Suprapubic skin (tissue), 4 donors: ENCODE results near the gene HYLS1. TPM values are rescaled to one million over a fixed set of nuclear protein-coding genes. Genes with fewer than 3 reads are reported as not detected.
A peak's percentile ranks its signal among the peaks of the same experiment; 100 is the strongest.

Source experiments
- DNase-seq, 2 donors: peaks; one replicate each; pipeline ENCODE4 v3.0.0-alpha.2; 2019; ENCODE audit warnings: low spot score in 2 of 2
- H3K27ac ChIP-seq: fragments of 200-600 bp; sonication (generic); one replicate; pipeline ENCODE4 v1.5.1; 2019
- H3K27me3 ChIP-seq: fragments of 200-600 bp; sonication (generic); one replicate; pipeline ENCODE4 v1.5.1; 2019
- H3K36me3 ChIP-seq: fragments of 200-600 bp; sonication (generic); one replicate; pipeline ENCODE4 v1.5.1; 2019
- H3K4me1 ChIP-seq: fragments of 200-600 bp; sonication (generic); one replicate; pipeline ENCODE4 v1.5.1; 2019
- H3K4me3 ChIP-seq: fragments of 200-600 bp; sonication (generic); one replicate; pipeline ENCODE4 v1.5.1; 2019; ENCODE audit warnings: mild to moderate bottlenecking
- H3K9me3 ChIP-seq: fragments of 200-600 bp; sonication (generic); one replicate; pipeline ENCODE4 v1.5.1; 2019
- CTCF ChIP-seq, 2 donors: fragments of 200-600 bp in 1 of 2; fragments of 450-650 bp in 1 of 2; sonication (generic) in 1 of 2; IDR thresholded peaks; one replicate each; pipeline ENCODE4 v1.5.1; 2016 to 2019; ENCODE audit warnings: antibody characterized with exemption in 2 of 2, mild to moderate bottlenecking in 1 of 2, moderate library complexity in 1 of 2
- EP300 ChIP-seq: sonication (generic); formaldehyde crosslinking; IDR thresholded peaks from one replicate; pipeline ENCODE4 v1.6.1; 2017; ENCODE audit warnings: antibody characterized with exemption
- POLR2A ChIP-seq, 2 donors: fragments of 450-650 bp; IDR thresholded peaks; one replicate each; pipeline ENCODE4 v1.6.1; 2017; ENCODE audit warnings: antibody characterized with exemption in 2 of 2, mild to moderate bottlenecking in 2 of 2, moderate library complexity in 2 of 2
- POLR2AphosphoS5 ChIP-seq, 3 donors: sonication (generic); formaldehyde crosslinking; IDR thresholded peaks; one replicate each; pipeline ENCODE4 v1.6.1; 2017; ENCODE audit warnings: antibody characterized with exemption in 3 of 3
- WGBS: methylation state at CpG from one replicate; pipeline ENCODE4 v1.1.5; 2018; 5-methylcytosine and 5-hydroxymethylcytosine counted together
- total RNA-seq, 4 donors: library from RNA; depleted of rRNA; stranded (reverse); fragments of >200 nt; gene quantifications; one replicate each; pipeline ENCODE4 v1.1.0, GENCODE V29; 2016

Gene HYLS1
- total RNA-seq, 4 donors from 2014 or later, result 2.4 to 3.4 (median 3.1) TPM

- H3K4me1 ChIP-seq, result no peaks in the 10 kb centered on the region
- peaks cover 9% of the 10 kb centered on the region for H3K27me3 ChIP-seq
- no peak overlapping the region for H3K27ac ChIP-seq
- TF ChIP-seq EP300 (no peak), POLR2A (IDR thresholded peaks at IDR 0.05) (no peak), CTCF (IDR thresholded peaks at IDR 0.05) (no peak), POLR2AphosphoS5 (IDR thresholded peaks at IDR 0.05) (no peak)
- H3K9me3 ChIP-seq, result no peaks in the 10 kb centered on the region
- WGBS, result 70% methylated on average over 12 of the region's 13 CpGs
- no peaks in the 10 kb centered on the region for H3K36me3 ChIP-seq
- no peak for DNase-seq
- H3K4me3 ChIP-seq, result no peak overlapping the region
These were observed 30.8 kb downstream of the HYLS1 start for GRCh38 chr11:125918140-125918840.

DNA sequence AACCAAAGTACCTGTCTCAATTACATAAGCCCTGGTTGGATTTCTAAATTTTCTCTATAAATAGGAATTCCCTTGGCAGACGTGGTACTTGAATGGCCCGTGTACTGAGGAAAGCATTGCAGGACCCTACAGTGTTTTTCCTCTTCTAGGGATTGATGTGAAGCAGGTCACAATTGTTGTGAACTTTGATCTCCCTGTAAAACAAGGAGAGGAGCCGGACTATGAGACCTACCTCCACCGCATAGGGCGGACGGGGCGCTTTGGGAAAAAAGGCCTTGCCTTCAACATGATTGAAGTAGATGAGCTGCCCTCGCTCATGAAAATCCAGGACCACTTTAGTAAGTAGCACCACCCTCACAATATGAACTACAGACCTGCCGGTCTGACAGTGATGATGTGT, 33.6 kb downstream of the HYLS1 start:
- peaks cover 9% of the 10 kb centered on the region for H3K27me3 ChIP-seq
- 87% methylated on average over 9 of the region's 9 CpGs for WGBS

GRCh38 chr11:125922156-125922555, 34.7 kb downstream of the HYLS1 start:
- 100% methylated on average over 2 of the region's 3 CpGs for WGBS
- H3K27ac ChIP-seq, result no peak overlapping the region
- H3K36me3 ChIP-seq, result no peaks in the 10 kb centered on the region
- H3K9me3 ChIP-seq, result no peaks in the 10 kb centered on the region
- no peak overlapping the region for H3K4me3 ChIP-seq
- no peak for DNase-seq
- no peaks in the 10 kb centered on the region for H3K4me1 ChIP-seq
- H3K27me3 ChIP-seq, result peaks cover 5% of the 10 kb centered on the region
- no peak for TF ChIP-seq CTCF (IDR thresholded peaks at IDR 0.05)
- no peak for TF ChIP-seq POLR2A (IDR thresholded peaks at IDR 0.05)
- no peak for TF ChIP-seq POLR2AphosphoS5 (IDR thresholded peaks at IDR 0.05)
- TF ChIP-seq EP300, result no peak

More for the DNA sequence above, 33.6 kb downstream of the HYLS1 start:
- TF ChIP-seq POLR2A (IDR thresholded peaks at IDR 0.05) (no peak), EP300 (no peak), POLR2AphosphoS5 (IDR thresholded peaks at IDR 0.05) (no peak), CTCF (IDR thresholded peaks at IDR 0.05) (no peak)
- DNase-seq, result no peak
- H3K4me3 ChIP-seq, result no peak overlapping the region
- H3K9me3 ChIP-seq, result no peaks in the 10 kb centered on the region
- no peak overlapping the region for H3K27ac ChIP-seq
- H3K4me1 ChIP-seq, result no peaks in the 10 kb centered on the region
- no peaks in the 10 kb centered on the region for H3K36me3 ChIP-seq

DNA sequence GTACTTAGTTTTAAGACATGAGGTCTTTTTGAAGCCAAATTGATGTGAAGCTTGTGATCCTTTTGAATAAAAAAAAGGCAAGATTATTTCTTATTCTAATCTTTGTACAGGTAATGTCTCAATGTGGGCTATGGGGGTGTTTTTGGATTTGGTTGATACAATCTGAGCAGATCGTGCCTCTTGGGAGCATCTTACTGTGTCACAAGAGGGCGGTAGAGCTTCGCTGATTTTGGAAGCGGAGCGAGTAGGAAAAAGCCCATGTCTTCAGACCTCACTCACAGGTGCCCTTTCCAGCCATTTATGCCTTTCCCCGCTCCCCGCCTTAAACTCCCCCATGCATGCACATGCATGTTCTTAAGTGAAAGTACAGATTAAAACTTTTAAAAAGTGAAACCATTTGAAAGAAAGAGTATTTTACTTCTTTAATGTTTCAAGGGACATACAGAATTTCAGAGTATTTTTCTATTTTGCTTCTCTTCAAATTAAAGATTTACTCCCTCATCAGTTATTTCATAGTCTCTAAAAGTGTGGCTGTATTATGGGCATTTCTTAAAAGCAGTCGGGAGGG, 35.6 kb downstream of the HYLS1 start:
- WGBS, result 8% methylated on average over 8 of the region's 8 CpGs
- Histone ChIP-seq H3K9me3 (no peaks in the 10 kb centered on the region), H3K4me3 (no peak overlapping the region), H3K36me3 (no peaks in the 10 kb centered on the region), H3K4me1 (no peaks in the 10 kb centered on the region), H3K27me3 (peaks cover 5% of the 10 kb centered on the region), H3K27ac (no peak overlapping the region)
- no peak for DNase-seq
- TF ChIP-seq POLR2A (IDR thresholded peaks at IDR 0.05) (no peak), POLR2AphosphoS5 (IDR thresholded peaks at IDR 0.05) (no peak), CTCF (IDR thresholded peaks at IDR 0.05) (peak; percentile 62 to 74), EP300 (no peak)

GRCh38 chr11:125923633-125924032, 36.2 kb downstream of the HYLS1 start:
- Histone ChIP-seq H3K4me1 (no peaks in the 10 kb centered on the region), H3K4me3 (no peak overlapping the region), H3K27me3 (peaks cover 5% of the 10 kb centered on the region), H3K36me3 (no peaks in the 10 kb centered on the region), H3K27ac (no peak overlapping the region), H3K9me3 (no peaks in the 10 kb centered on the region)
- DNase-seq, result no peak
- TF ChIP-seq POLR2AphosphoS5 (IDR thresholded peaks at IDR 0.05) (no peak), CTCF (IDR thresholded peaks at IDR 0.05) (no peak), POLR2A (IDR thresholded peaks at IDR 0.05) (no peak), EP300 (no peak)
- 89% methylated on average over 8 of the region's 8 CpGs for WGBS
